Liver (tissue), 9 donors: ENCODE measurements around the gene C1orf50. TPM values are rescaled to one million over a fixed set of nuclear protein-coding genes. Genes with fewer than 3 reads are reported as not detected.

Experiments used
- DNase-seq: peaks from one replicate; pipeline ENCODE4 v3.0.0-alpha.2; 2017; ENCODE audit warnings: low spot score
- H3K27ac ChIP-seq, 2 donors: one replicate each; pipeline ENCODE4 v1.7.0; 2013; ENCODE audit warnings: inconsistent platforms in 2 of 2, low read length in 2 of 2, control low read depth in 1 of 2, low read depth in 1 of 2, mild to moderate bottlenecking in 1 of 2
- H3K27me3 ChIP-seq, 4 donors: one replicate each; pipeline versions ENCODE4 v1.6.1 to v1.7.0; 2013; ENCODE audit warnings: low read length in 3 of 4, inconsistent platforms in 1 of 4, mild to moderate bottlenecking in 1 of 4, moderate library complexity in 1 of 4; ENCODE audit not compliant: control insufficient read depth in 4 of 4, insufficient read depth in 4 of 4
- H3K36me3 ChIP-seq, 4 donors: one replicate each; pipeline versions ENCODE4 v1.6.1 to v1.7.0; 2013; ENCODE audit warnings: low read length in 3 of 4, mild to moderate bottlenecking in 3 of 4, low read depth in 1 of 4, moderate library complexity in 1 of 4; ENCODE audit not compliant: control insufficient read depth in 4 of 4, insufficient read depth in 3 of 4
- H3K4me1 ChIP-seq, 4 donors: one replicate each; pipeline versions ENCODE4 v1.6.1 to v1.7.0; 2013; ENCODE audit warnings: low read length in 3 of 4, mild to moderate bottlenecking in 3 of 4, moderate library complexity in 1 of 4; ENCODE audit not compliant: control insufficient read depth in 4 of 4, insufficient read depth in 4 of 4
- H3K4me3 ChIP-seq, 3 donors: one replicate each; pipeline versions ENCODE4 v1.6.1 to v1.7.0; 2013; ENCODE audit warnings: low read length in 3 of 3, control low read depth in 1 of 3, low read depth in 1 of 3, mild to moderate bottlenecking in 1 of 3
- H3K9ac ChIP-seq, 2 donors: one replicate each; pipeline ENCODE4 v1.7.0; 2013; ENCODE audit warnings: low read length in 2 of 2, mild to moderate bottlenecking in 2 of 2, moderate library complexity in 2 of 2, control low read depth in 1 of 2, low read depth in 1 of 2
- H3K9me3 ChIP-seq, 4 donors: one replicate each; pipeline versions ENCODE4 v1.6.1 to v1.7.0; 2013; ENCODE audit warnings: low read length in 3 of 4; ENCODE audit not compliant: control insufficient read depth in 4 of 4
- CTCF ChIP-seq: fragments of 150-350 bp; IDR thresholded peaks from 2 replicates; pipeline ENCODE4 v1.5.1; 2017; ENCODE audit warnings: improper control_type of control experiment, low read depth, low read length; ENCODE audit not compliant: missing input control
- EGR1 ChIP-seq, 2 donors: IDR thresholded peaks; 2 replicates each; pipeline ENCODE4 v1.6.1; 2016 to 2018; ENCODE audit warnings: antibody characterized with exemption in 2 of 2, low read depth in 2 of 2
- FOXA1 ChIP-seq: IDR thresholded peaks from 2 replicates; pipeline ENCODE4 v1.6.1; 2016; ENCODE audit warnings: antibody characterized with exemption
- FOXA2 ChIP-seq: IDR thresholded peaks from 2 replicates; pipeline ENCODE4 v1.6.1; 2016; ENCODE audit warnings: antibody characterized with exemption
- GABPA ChIP-seq, 2 donors: IDR thresholded peaks in 1 of 2; conservative IDR thresholded peaks in 1 of 2; 2 replicates each; pipeline ENCODE4 v1.6.1; 2016; ENCODE audit warnings: antibody characterized with exemption in 2 of 2, mild to moderate bottlenecking in 1 of 2, moderate library complexity in 1 of 2
- HNF4A ChIP-seq, 2 donors: conservative IDR thresholded peaks; 2 replicates each; pipeline ENCODE4 v1.6.1; 2016; ENCODE audit warnings: antibody characterized with exemption in 2 of 2, mild to moderate bottlenecking in 2 of 2
- HNF4G ChIP-seq: IDR thresholded peaks from 2 replicates; pipeline ENCODE4 v1.6.1; 2016; ENCODE audit warnings: antibody characterized with exemption
- JUND ChIP-seq, 2 donors: IDR thresholded peaks; 2 replicates each; pipeline ENCODE4 v1.6.1; 2016; ENCODE audit warnings: antibody characterized with exemption in 2 of 2
- MAX ChIP-seq: IDR thresholded peaks from 2 replicates; pipeline ENCODE4 v1.6.1; 2016; ENCODE audit warnings: antibody characterized with exemption
- NR2F2 ChIP-seq: IDR thresholded peaks from 2 replicates; pipeline ENCODE4 v1.6.1; 2016; ENCODE audit warnings: antibody characterized with exemption
- RAD21 ChIP-seq, 2 donors: IDR thresholded peaks; 2 replicates each; pipeline ENCODE4 v1.6.1; 2016; ENCODE audit warnings: antibody characterized with exemption in 2 of 2, mild to moderate bottlenecking in 2 of 2
- RXRA ChIP-seq, 2 donors: IDR thresholded peaks; 2 replicates each; pipeline ENCODE4 v1.6.1; 2017 to 2018; ENCODE audit warnings: antibody characterized with exemption in 2 of 2, mild to moderate bottlenecking in 1 of 2
- SP1 ChIP-seq: IDR thresholded peaks from 2 replicates; pipeline ENCODE4 v1.6.1; 2018; ENCODE audit warnings: antibody characterized with exemption, mild to moderate bottlenecking
- TAF1 ChIP-seq: conservative IDR thresholded peaks from 2 replicates; pipeline ENCODE4 v1.6.1; 2016; ENCODE audit warnings: antibody characterized with exemption, mild to moderate bottlenecking
- YY1 ChIP-seq: IDR thresholded peaks from 2 replicates; pipeline ENCODE4 v1.6.1; 2016; ENCODE audit warnings: antibody characterized with exemption, mild to moderate bottlenecking
- WGBS: extraction: QIAGEN DNeasy Blood & Tissue Kit; methylation state at CpG from one replicate; pipeline ENCODE4 v1.1.7; 2013; 5-methylcytosine and 5-hydroxymethylcytosine counted together
- polyA plus RNA-seq, 2 donors: library from polyadenylated mRNA; stranded (reverse) in 1 of 2; unstranded in 1 of 2; fragments of 200-250 nt in 1 of 2; fragments of >200 nt in 1 of 2; fragmentation: Nextera tagmentation in 1 of 2; extraction: Ambion mirVana in 1 of 2; gene quantifications; one replicate each; pipeline versions ENCODE4 v1.2.1 to v1.2.3, GENCODE V29; 2013 to 2015
- total RNA-seq, 2 donors: library from RNA; depleted of rRNA; stranded (reverse); fragments of >200 nt; gene quantifications; one replicate each; pipeline ENCODE4 v1.2.3, GENCODE V29; 2014
- TF ChIP-seq, protein P1 (sequence below): IDR thresholded peaks from 2 replicates; pipeline ENCODE4 v1.6.1; 2016; ENCODE audit warnings: antibody characterized with exemption, mild to moderate bottlenecking
- TF ChIP-seq, protein P2 (sequence below): IDR thresholded peaks from 2 replicates; pipeline ENCODE4 v1.6.1; 2016; ENCODE audit warnings: antibody characterized with exemption
- TF ChIP-seq, protein P3 (sequence below): IDR thresholded peaks from 2 replicates; pipeline ENCODE4 v1.6.1; 2016; ENCODE audit warnings: antibody characterized with exemption
- donor health status: healthy.
- donor health status: healthy.
- donor health status: healthy.
- donor health status: healthy.
- donor health status: healthy.

C1orf50 gene
- total RNA-seq, result 1 to 10 TPM; 2.6 to 4.4 TPM
- polyA plus RNA-seq, result 1 to 10 TPM; 2.7 to 5.8 TPM

GRCh38 chr1:42766741-42767509 lies at the start of gene C1orf50, which contains the start of gene P3H1:
Gene C1orf50, plus strand, starts transcription at chr1:42767249. Its CDS starts 63 bp downstream, at chr1:42767312.
Gene P3H1, minus strand, starts transcription at chr1:42767028. Its CDS starts 57 bp downstream, at chr1:42766971.
- DNase-seq, result peak; percentile 99
- no peaks in the 10 kb centered on the region for H3K36me3 ChIP-seq
- TF ChIP-seq TAF1 (peak; percentile 83), NR2F2 (no peak), GABPA (IDR thresholded peaks at IDR 0.05 in 1 of 2, conservative IDR thresholded peaks at IDR 0.05 in 1 of 2) (peak in 1 of 2 donors; percentile 82), HNF4G (no peak), YY1 (peak; percentile 95), MAX (peak; percentile 20), FOXA2 (no peak), FOXA1 (peak; percentile 33), RXRA (IDR thresholded peaks at IDR 0.05) (peak; percentile 9 to 23), CTCF (no peak), JUND (IDR thresholded peaks at IDR 0.05) (no peak), HNF4A (conservative IDR thresholded peaks at IDR 0.05) (peak; percentile 32 to 36), RAD21 (IDR thresholded peaks at IDR 0.05) (peak; percentile 41 to 46), SP1 (peak; percentile 82), EGR1 (IDR thresholded peaks at IDR 0.05; ENCODE audit: low read depth in 2 of 2) (peak; percentile 87 to 89)
- TF ChIP-seq, protein P1, sequence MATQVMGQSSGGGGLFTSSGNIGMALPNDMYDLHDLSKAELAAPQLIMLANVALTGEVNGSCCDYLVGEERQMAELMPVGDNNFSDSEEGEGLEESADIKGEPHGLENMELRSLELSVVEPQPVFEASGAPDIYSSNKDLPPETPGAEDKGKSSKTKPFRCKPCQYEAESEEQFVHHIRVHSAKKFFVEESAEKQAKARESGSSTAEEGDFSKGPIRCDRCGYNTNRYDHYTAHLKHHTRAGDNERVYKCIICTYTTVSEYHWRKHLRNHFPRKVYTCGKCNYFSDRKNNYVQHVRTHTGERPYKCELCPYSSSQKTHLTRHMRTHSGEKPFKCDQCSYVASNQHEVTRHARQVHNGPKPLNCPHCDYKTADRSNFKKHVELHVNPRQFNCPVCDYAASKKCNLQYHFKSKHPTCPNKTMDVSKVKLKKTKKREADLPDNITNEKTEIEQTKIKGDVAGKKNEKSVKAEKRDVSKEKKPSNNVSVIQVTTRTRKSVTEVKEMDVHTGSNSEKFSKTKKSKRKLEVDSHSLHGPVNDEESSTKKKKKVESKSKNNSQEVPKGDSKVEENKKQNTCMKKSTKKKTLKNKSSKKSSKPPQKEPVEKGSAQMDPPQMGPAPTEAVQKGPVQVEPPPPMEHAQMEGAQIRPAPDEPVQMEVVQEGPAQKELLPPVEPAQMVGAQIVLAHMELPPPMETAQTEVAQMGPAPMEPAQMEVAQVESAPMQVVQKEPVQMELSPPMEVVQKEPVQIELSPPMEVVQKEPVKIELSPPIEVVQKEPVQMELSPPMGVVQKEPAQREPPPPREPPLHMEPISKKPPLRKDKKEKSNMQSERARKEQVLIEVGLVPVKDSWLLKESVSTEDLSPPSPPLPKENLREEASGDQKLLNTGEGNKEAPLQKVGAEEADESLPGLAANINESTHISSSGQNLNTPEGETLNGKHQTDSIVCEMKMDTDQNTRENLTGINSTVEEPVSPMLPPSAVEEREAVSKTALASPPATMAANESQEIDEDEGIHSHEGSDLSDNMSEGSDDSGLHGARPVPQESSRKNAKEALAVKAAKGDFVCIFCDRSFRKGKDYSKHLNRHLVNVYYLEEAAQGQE, result peak; percentile 88
- TF ChIP-seq, protein P2, sequence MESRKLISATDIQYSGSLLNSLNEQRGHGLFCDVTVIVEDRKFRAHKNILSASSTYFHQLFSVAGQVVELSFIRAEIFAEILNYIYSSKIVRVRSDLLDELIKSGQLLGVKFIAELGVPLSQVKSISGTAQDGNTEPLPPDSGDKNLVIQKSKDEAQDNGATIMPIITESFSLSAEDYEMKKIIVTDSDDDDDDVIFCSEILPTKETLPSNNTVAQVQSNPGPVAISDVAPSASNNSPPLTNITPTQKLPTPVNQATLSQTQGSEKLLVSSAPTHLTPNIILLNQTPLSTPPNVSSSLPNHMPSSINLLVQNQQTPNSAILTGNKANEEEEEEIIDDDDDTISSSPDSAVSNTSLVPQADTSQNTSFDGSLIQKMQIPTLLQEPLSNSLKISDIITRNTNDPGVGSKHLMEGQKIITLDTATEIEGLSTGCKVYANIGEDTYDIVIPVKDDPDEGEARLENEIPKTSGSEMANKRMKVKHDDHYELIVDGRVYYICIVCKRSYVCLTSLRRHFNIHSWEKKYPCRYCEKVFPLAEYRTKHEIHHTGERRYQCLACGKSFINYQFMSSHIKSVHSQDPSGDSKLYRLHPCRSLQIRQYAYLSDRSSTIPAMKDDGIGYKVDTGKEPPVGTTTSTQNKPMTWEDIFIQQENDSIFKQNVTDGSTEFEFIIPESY, result no peak
- TF ChIP-seq, protein P3, sequence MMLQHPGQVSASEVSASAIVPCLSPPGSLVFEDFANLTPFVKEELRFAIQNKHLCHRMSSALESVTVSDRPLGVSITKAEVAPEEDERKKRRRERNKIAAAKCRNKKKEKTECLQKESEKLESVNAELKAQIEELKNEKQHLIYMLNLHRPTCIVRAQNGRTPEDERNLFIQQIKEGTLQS, result no peak
- peak within 1 kb of the TSS; percentile 86 to 98 (median 94) for H3K4me3 ChIP-seq
- H3K4me1 ChIP-seq, result peaks cover 9 to 36% (median 22%) of the 10 kb centered on the region in 4 donors
- H3K27me3 ChIP-seq, result no peaks in the 10 kb centered on the region
- WGBS, result under 1% methylated on average over 82 of the region's 82 CpGs
- peak within 1 kb of the TSS; percentile 70 to 92 for H3K9ac ChIP-seq
- peak within 1 kb of the TSS; percentile 85 to 93 for H3K27ac ChIP-seq
- no peaks in the 10 kb centered on the region for H3K9me3 ChIP-seq
